22Rv1 (cell line): Measurements from ENCODE around the gene TRPC4.

Experiments used
- ZFX ChIP-seq: fragments of 450-650 bp; IDR thresholded peaks from 2 replicates; pipeline ENCODE4 v1.6.1; 2017; ENCODE audit warnings: antibody characterized with exemption, borderline replicate concordance
- TF ChIP-seq, protein P1 (sequence below): fragments of 450-650 bp; IDR thresholded peaks from 2 replicates; pipeline ENCODE4 v1.5.1; 2017; ENCODE audit warnings: mild to moderate bottlenecking

DNA sequence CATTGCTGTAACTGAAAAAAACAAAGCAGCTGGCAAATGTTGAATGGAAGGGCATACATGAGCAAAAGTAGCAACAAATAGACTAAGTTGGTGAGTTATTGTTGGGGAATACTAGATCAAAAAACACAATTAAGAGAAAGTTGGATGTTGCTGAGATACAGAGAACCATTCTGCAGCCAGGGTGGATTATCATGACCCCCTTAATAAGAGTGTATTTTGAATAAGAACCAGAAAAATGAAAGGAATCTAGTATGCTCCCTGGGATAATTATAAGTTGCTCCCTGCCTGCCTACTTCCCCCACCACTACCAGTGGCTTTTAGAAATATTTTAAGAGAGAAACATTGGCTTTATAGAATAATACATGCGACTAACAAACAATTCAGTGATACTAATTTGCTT lies 14.5 kb upstream of the TRPC4 start:
- TF ChIP-seq, protein P1, sequence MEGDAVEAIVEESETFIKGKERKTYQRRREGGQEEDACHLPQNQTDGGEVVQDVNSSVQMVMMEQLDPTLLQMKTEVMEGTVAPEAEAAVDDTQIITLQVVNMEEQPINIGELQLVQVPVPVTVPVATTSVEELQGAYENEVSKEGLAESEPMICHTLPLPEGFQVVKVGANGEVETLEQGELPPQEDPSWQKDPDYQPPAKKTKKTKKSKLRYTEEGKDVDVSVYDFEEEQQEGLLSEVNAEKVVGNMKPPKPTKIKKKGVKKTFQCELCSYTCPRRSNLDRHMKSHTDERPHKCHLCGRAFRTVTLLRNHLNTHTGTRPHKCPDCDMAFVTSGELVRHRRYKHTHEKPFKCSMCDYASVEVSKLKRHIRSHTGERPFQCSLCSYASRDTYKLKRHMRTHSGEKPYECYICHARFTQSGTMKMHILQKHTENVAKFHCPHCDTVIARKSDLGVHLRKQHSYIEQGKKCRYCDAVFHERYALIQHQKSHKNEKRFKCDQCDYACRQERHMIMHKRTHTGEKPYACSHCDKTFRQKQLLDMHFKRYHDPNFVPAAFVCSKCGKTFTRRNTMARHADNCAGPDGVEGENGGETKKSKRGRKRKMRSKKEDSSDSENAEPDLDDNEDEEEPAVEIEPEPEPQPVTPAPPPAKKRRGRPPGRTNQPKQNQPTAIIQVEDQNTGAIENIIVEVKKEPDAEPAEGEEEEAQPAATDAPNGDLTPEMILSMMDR = no peak
- no peak for TF ChIP-seq ZFX
